ENCODE measurements around the gene GATM.

DNA sequence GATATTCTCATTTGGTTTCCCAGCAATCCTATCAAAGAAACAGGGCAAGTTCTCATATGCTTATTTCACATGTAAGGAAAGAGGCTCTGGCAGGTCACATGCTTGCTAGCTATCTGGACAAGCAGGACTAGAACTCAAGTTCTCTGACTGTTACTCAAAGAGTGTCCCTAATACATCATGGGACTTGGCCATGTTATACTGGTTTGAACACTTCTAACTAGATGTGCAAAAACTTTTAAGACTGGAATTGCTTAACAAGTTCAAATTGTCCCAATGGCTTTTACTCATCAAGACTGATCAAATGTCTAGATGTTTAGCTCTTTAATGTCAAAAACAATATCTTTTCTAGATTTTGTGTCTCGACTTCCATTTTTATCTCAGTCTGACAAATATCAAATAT lies 6.8 kb downstream of the GATM start:
- TF ChIP-seq, protein P1, sequence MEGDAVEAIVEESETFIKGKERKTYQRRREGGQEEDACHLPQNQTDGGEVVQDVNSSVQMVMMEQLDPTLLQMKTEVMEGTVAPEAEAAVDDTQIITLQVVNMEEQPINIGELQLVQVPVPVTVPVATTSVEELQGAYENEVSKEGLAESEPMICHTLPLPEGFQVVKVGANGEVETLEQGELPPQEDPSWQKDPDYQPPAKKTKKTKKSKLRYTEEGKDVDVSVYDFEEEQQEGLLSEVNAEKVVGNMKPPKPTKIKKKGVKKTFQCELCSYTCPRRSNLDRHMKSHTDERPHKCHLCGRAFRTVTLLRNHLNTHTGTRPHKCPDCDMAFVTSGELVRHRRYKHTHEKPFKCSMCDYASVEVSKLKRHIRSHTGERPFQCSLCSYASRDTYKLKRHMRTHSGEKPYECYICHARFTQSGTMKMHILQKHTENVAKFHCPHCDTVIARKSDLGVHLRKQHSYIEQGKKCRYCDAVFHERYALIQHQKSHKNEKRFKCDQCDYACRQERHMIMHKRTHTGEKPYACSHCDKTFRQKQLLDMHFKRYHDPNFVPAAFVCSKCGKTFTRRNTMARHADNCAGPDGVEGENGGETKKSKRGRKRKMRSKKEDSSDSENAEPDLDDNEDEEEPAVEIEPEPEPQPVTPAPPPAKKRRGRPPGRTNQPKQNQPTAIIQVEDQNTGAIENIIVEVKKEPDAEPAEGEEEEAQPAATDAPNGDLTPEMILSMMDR (IDR thresholded peaks at IDR 0.05), result no peak
- no peak for TF ChIP-seq POLR2AphosphoS5 (IDR thresholded peaks at IDR 0.05)
- TF ChIP-seq POLR2A (IDR thresholded peaks at IDR 0.05), result no peak

Measured in suprapubic skin (tissue), 4 donors.